SKM-1 (cell line): Measurements from ENCODE around the gene FKBP15.

Experiments
- DNase-seq: peaks from one replicate; lab custom pipeline; 2025; ENCODE audit not compliant: unreplicated experiment; lab: John Stamatoyannopoulos, UW

The FKBP15 gene

GRCh38 chr9:113185271-113185670 lies 35.8 kb downstream of the FKBP15 start:
- no peak for DNase-seq

- DNase-seq = no peak
Observed at GRCh38 chr9:113184539-113184938, 36.5 kb downstream of the FKBP15 start.

- no peak for DNase-seq
Observed at GRCh38 chr9:113183956-113184488, 37.1 kb downstream of the FKBP15 start.

GRCh38 chr9:113181165-113181564 lies 39.9 kb downstream of the FKBP15 start:
- DNase-seq = no peak

GRCh38 chr9:113179839-113180238 lies 41.2 kb downstream of the FKBP15 start:
- DNase-seq = no peak

GRCh38 chr9:113178087-113178486 lies 43.0 kb downstream of the FKBP15 start:
- no peak for DNase-seq

GRCh38 chr9:113177251-113177650 lies 43.8 kb downstream of the FKBP15 start:
- DNase-seq = no peak

- DNase-seq = no peak
Observed at GRCh38 chr9:113176803-113177202, 44.3 kb downstream of the FKBP15 start.

- DNase-seq = no peak
Observed at GRCh38 chr9:113173341-113173740, 47.7 kb downstream of the FKBP15 start.

- no peak for DNase-seq
Observed at GRCh38 chr9:113168809-113169208, 52.3 kb downstream of the FKBP15 start.

GRCh38 chr9:113166039-113166438 lies 55.0 kb downstream of the FKBP15 start:
- no peak for DNase-seq

GRCh38 chr9:113164536-113165300 lies 56.4 kb downstream of the FKBP15 start:
- no peak for DNase-seq

- no peak for DNase-seq
Observed at GRCh38 chr9:113163001-113163400, 58.1 kb downstream of the FKBP15 start.

GRCh38 chr9:113160571-113160970 lies 60.5 kb downstream of the FKBP15 start:
- DNase-seq = no peak

- no peak for DNase-seq
Observed at GRCh38 chr9:113158446-113158845, 62.6 kb downstream of the FKBP15 start.

- no peak for DNase-seq
Observed at GRCh38 chr9:113156880-113157279, 64.2 kb downstream of the FKBP15 start.

- DNase-seq = peak; percentile 16
Observed at GRCh38 chr9:113155911-113156588, 65.0 kb downstream of the FKBP15 start.

GRCh38 chr9:113154946-113155345 lies 66.1 kb downstream of the FKBP15 start:
- DNase-seq = peak; percentile 20

GRCh38 chr9:113154471-113154870 lies 66.6 kb downstream of the FKBP15 start:
- DNase-seq = no peak

- DNase-seq = no peak
Observed at GRCh38 chr9:113153599-113153998, 67.5 kb downstream of the FKBP15 start.

- DNase-seq = no peak
Observed at GRCh38 chr9:113152699-113153098, 68.4 kb downstream of the FKBP15 start.
